Neuron (in vitro differentiated cells): Measurements from ENCODE around the gene PPM1H.

Source experiments
- H2AFZ ChIP-seq: one replicate; pipeline ENCODE4 v1.6.1; 2013; ENCODE audit warnings: low read depth, mild to moderate bottlenecking, inconsistent platforms, low read length, moderate library complexity
- H3K27me3 ChIP-seq: one replicate; pipeline ENCODE4 v1.6.1; 2013; ENCODE audit warnings: low read length; ENCODE audit not compliant: insufficient read depth
- H3K36me3 ChIP-seq: one replicate; pipeline ENCODE4 v1.6.1; 2013; ENCODE audit warnings: low read length; ENCODE audit not compliant: insufficient read depth
- H3K4me1 ChIP-seq: one replicate; pipeline ENCODE4 v1.6.1; 2013; ENCODE audit warnings: low read length; ENCODE audit not compliant: insufficient read depth
- H3K4me3 ChIP-seq: 2 replicates; pipeline ENCODE4 v1.5.1; 2013; ENCODE audit warnings: mild to moderate bottlenecking, low read length, moderate library complexity
- H3K9me3 ChIP-seq: one replicate; pipeline ENCODE4 v1.6.1; 2013; ENCODE audit warnings: low read length

The PPM1H gene

DNA sequence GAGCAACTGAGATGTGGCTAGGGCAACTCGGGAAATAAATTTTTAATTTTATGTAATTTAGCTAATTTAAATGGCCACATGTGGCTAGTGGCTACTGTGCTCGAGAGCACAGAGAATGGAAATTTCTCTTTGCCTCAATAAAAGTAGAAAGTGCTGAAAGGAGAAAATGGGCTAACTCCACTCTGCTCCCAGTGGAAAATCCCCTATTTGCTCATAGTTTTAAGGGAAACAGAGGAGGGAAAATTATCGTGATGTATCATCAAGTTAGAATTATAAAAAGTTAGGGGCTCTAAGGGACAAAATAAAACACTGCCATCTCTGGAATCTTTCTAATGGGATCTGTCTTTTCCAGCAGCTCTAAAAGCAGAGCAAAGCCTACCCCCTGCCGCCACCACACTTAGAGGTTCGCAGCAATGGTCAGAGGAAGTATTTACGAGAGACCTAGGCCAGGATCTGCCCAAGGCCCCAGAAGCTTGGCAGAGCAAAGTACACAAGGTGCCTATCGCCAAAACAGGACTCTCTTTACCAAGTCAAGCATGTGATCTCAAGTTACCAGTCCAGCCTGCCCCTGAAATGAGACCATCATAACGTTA lies 220.7 kb downstream of the PPM1H start:
- Histone ChIP-seq H3K4me1 (peaks cover 72% of the 10 kb centered on the region), H3K9me3 (no peaks in the 10 kb centered on the region), H2AFZ (no peak overlapping the region), H3K4me3 (no peak overlapping the region), H3K27me3 (no peaks in the 10 kb centered on the region), H3K36me3 (no peaks in the 10 kb centered on the region)

DNA sequence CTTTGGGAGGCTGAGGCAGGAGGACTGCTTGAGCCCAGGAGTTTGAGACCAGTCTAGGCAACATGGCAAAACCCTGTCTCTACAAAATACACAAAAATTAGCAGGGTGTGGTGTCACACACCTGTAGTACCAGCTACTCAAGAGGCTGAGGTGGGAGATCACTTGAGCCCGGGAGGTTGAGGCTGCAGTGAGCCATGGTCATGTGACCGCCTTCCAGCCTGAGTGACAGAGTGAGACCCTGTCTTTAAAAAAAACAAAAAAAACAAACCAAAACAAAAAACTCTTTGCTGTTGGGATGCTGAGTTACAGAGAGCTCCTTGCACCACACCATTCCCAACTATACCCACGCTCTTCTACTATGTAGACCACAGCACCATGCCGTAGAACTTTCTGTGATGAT lies 221.2 kb downstream of the PPM1H start:
- H3K4me1 ChIP-seq = peaks cover 78% of the 10 kb centered on the region
- no peaks in the 10 kb centered on the region for H3K27me3 ChIP-seq
- no peak overlapping the region for H3K4me3 ChIP-seq
- no peaks in the 10 kb centered on the region for H3K36me3 ChIP-seq
- no peaks in the 10 kb centered on the region for H3K9me3 ChIP-seq
- no peak overlapping the region for H2AFZ ChIP-seq

GRCh38 chr12:62712681-62713573 lies 222.0 kb downstream of the PPM1H start:
- Histone ChIP-seq H3K9me3 (no peaks in the 10 kb centered on the region), H2AFZ (no peak overlapping the region), H3K27me3 (no peaks in the 10 kb centered on the region), H3K36me3 (no peaks in the 10 kb centered on the region), H3K4me3 (no peak overlapping the region), H3K4me1 (peaks cover 78% of the 10 kb centered on the region)

- H3K4me1 ChIP-seq = peaks cover 66% of the 10 kb centered on the region
- no peaks in the 10 kb centered on the region for H3K36me3 ChIP-seq
- H3K27me3 ChIP-seq = no peaks in the 10 kb centered on the region
- no peak overlapping the region for H2AFZ ChIP-seq
- no peaks in the 10 kb centered on the region for H3K9me3 ChIP-seq
- H3K4me3 ChIP-seq = no peak overlapping the region
These were observed 223.2 kb downstream of the PPM1H start for GRCh38 chr12:62711631-62712241.

DNA sequence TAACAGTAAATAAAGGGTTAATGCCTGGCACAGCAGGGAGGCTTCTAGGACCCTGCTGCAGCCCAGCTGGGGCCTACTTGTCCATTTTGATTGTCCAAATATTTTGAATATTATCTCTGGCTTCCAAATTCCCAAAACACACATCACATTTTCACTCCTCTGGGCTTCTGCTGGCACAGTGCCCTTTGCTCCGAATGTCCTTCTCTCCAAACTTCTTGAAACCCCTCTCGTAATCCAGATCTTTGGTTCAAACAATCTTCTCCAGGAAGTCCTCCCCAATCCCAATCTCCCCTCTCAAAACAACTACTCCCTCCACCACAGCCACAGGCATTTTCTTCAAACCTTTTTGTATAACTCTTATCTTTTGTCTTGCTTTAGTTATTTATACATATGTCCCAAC lies 225.6 kb downstream of the PPM1H start:
- Histone ChIP-seq H3K4me3 (no peak overlapping the region), H3K9me3 (no peaks in the 10 kb centered on the region), H2AFZ (no peak overlapping the region), H3K4me1 (peaks cover 45% of the 10 kb centered on the region), H3K27me3 (no peaks in the 10 kb centered on the region), H3K36me3 (no peaks in the 10 kb centered on the region)

DNA sequence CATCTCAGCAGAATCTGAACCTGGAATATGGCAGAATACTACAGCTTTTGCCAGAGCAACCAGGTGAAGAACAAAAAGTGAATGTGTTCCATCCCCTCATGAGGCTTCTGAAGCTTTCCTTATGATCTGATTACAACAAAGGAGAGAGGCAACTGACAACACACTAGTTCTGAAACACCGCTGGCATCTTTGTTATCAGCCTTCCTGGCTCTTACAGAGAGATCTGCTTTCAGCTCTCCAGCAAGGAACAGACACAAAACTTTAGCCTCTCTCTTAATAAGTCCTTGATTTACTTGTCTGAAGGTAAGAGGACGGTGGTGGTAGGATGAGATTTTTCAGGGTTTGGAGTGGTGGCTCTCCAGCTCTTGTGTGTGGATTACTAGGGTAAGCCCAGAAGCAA lies 227.0 kb downstream of the PPM1H start:
- Histone ChIP-seq H3K27me3 (no peaks in the 10 kb centered on the region), H3K4me1 (peaks cover 43% of the 10 kb centered on the region), H3K36me3 (no peaks in the 10 kb centered on the region), H3K9me3 (no peaks in the 10 kb centered on the region), H3K4me3 (no peak overlapping the region), H2AFZ (no peak overlapping the region)

DNA sequence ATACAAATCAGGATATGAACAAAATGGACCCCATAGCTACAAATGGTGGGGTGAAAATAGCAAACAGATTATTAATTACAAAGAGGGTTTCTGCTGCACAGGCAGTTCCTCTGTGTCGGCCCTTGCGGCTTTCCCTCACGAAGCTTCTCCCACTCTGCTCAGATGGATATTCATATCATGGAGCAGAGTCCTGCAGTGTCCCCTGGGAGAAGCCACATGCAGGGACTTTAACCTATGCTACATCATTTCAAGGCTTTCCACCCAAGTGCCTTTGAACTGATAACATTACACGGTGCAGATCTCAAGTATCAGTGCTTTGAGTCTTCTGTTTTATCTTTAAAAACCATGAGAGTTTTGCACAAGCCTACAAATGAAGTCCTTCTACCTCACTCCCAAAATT lies 229.1 kb downstream of the PPM1H start:
- H3K4me1 ChIP-seq = peaks cover 43% of the 10 kb centered on the region

GRCh38 chr12:62703011-62703380 lies 232.0 kb downstream of the PPM1H start:
- Histone ChIP-seq H3K36me3 (no peaks in the 10 kb centered on the region), H3K27me3 (no peaks in the 10 kb centered on the region), H2AFZ (no peak overlapping the region), H3K4me3 (no peak overlapping the region), H3K4me1 (peaks cover 30% of the 10 kb centered on the region), H3K9me3 (no peaks in the 10 kb centered on the region)

More for the DNA sequence above, 229.1 kb downstream of the PPM1H start:
- Histone ChIP-seq H3K9me3 (no peaks in the 10 kb centered on the region), H2AFZ (no peak overlapping the region), H3K36me3 (no peaks in the 10 kb centered on the region), H3K4me3 (no peak overlapping the region), H3K27me3 (no peaks in the 10 kb centered on the region)

DNA sequence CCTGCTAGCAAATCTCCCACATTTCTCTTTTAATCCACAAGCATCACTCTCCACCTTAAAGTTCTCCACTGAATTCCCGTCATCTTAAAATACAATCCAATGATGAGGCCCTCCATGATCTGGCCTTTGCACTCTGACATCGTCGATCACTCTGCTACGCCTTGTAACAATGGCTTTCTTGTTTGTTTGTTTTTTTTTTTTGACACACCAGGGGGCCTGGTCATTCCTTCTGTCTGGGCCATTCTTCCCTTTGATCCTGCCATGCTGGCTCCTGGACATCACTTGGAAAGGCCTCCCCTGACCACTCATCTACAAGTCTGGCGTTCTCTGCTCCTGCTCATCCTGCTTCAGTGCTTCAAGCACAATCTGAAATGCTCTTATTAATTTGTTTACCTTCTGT lies 233.5 kb downstream of the PPM1H start:
- no peaks in the 10 kb centered on the region for H3K36me3 ChIP-seq
- H3K9me3 ChIP-seq = no peaks in the 10 kb centered on the region
- peaks cover 30% of the 10 kb centered on the region for H3K4me1 ChIP-seq
- H3K27me3 ChIP-seq = no peaks in the 10 kb centered on the region
- no peak overlapping the region for H3K4me3 ChIP-seq
- H2AFZ ChIP-seq = no peak overlapping the region

DNA sequence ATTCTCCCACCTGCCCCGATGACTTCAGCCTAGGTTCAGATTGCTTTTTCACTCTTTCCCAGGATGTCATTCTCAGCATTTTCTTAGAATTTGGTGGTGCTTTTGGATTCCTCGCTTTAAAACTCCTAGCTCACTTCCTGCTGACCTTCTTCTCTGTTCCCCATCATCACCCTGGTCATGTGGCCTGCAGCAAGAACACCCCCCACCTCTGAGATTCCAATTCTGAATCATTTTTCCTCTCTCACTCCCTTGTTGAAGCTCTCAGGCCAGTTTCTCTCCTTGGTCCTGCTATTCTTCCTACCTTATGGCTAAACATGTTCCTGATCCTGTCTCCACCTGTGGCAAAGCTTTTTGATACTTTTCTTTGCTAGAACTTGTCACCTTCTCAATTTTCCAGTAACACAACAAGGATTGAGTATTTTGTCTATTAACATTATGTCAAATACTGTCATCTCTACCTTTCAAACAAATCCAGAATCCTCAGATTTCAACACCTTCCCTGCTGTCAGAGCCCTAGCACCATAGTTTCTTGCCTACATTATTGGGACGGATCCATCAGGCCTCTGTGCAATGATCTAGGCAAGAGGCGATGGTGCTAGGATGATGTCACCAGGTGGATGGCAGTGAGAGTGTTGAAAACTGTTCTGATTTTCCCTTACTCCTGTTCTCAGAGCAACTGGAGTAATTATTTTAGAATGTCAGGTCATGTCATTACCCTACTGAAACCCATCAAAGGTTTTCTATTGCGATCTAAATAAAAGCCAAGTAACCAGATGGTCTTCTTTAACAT lies 234.7 kb downstream of the PPM1H start:
- Histone ChIP-seq H3K27me3 (no peaks in the 10 kb centered on the region), H3K4me3 (no peak overlapping the region), H3K36me3 (no peaks in the 10 kb centered on the region), H3K9me3 (no peaks in the 10 kb centered on the region), H2AFZ (no peak overlapping the region), H3K4me1 (peaks cover 30% of the 10 kb centered on the region)

GRCh38 chr12:62698701-62699101 lies 236.2 kb downstream of the PPM1H start:
- Histone ChIP-seq H3K9me3 (no peaks in the 10 kb centered on the region), H3K4me1 (peaks cover 29% of the 10 kb centered on the region), H2AFZ (no peak overlapping the region)

DNA sequence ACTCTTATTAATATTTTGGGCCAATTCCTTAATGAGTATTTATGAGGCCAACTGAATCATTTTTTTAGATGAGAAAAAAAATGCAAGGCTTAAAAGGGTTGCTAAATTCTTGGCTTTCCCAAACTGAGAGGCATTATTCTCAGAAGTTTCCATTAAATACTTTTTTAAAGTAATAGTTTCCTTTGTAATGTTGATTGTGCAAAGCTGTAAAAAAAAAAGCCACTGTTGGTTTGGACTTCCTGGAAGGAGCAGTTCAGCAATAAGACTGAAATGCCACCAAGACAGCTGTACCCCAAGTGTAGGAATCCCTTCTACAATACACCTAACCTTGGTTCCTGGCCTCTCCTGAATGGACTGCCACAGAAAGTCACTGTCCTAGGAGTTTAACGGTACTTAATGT lies 237.1 kb downstream of the PPM1H start:
- Histone ChIP-seq H3K4me1 (peaks cover 21% of the 10 kb centered on the region), H3K9me3 (no peaks in the 10 kb centered on the region), H3K4me3 (no peak overlapping the region), H2AFZ (no peak overlapping the region), H3K27me3 (no peaks in the 10 kb centered on the region), H3K36me3 (no peaks in the 10 kb centered on the region)

More at GRCh38 chr12:62698701-62699101, 236.2 kb downstream of the PPM1H start:
- Histone ChIP-seq H3K36me3 (no peaks in the 10 kb centered on the region), H3K27me3 (no peaks in the 10 kb centered on the region), H3K4me3 (no peak overlapping the region)

DNA sequence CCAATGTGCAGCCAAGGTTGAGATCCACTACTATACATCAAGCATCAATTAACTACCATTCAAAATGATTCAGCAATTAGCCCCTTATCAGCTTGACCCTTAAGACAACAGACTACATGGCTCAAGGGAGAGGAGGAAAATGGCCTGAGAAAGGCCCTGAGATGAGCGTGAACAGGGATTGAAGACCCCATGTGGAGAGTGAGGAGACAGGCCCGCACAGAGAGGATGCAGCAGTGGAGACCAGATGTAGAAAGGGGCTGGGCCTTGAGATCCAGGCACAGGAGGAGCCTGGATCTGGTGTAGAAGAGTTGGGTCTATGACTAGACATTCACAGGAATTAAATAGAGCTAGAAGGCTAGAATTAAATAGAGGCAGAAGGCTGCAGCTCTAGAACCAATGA lies 239.3 kb downstream of the PPM1H start:
- Histone ChIP-seq H3K4me3 (no peak overlapping the region), H3K9me3 (no peaks in the 10 kb centered on the region), H3K36me3 (no peaks in the 10 kb centered on the region), H3K4me1 (peaks cover 3% of the 10 kb centered on the region), H2AFZ (no peak overlapping the region), H3K27me3 (no peaks in the 10 kb centered on the region)
